ENCODE measurements around the gene NSF.
"Not testable (repeated sequence)": the region's sequence is repeated elsewhere in the genome, so short reads cannot be mapped to it uniquely, and the experiment has no call there.

The NSF gene

DNA sequence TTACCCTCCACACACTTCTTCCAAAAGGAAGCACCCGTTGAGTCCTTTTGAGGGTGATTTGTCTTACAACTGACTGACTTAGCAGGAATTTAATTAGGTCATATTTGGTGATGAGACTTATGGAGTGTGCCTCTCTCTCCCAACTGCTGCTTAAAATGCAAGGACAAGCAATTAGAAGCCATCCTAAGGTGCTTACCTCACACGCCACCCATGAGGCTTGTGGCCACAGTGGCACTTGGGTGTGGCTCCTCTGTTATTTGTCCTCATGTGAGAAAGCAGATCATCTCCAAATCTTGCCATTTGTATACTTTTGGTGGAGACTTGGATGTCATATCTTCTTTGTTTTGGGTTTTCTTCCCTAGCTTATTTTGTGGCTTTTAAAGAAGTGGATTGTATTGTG lies 166.4 kb downstream of the NSF start:
- no peak for DNase-seq (ENCODE audit: low spot score)

DNA sequence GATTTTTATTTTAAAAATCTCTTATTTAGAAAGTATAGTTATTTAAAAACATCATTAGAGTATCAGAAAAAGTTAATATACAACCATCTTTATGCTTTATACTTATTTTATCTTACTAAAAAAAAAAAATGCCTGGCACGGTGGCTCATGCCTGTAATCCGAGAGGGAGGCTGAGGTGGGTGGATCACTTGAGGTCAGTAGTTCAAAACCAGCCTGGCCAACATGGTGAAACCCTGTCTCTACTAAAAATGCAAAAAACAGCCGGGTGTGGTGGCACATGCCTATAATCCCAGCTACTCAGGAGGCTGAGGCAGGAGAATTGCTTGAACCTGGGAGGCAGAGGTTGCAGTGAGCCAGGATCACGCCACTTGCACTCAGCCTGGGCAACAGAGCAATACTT lies 167.1 kb downstream of the NSF start:
- DNase-seq (ENCODE audit: low spot score): not testable (repeated sequence)

DNA sequence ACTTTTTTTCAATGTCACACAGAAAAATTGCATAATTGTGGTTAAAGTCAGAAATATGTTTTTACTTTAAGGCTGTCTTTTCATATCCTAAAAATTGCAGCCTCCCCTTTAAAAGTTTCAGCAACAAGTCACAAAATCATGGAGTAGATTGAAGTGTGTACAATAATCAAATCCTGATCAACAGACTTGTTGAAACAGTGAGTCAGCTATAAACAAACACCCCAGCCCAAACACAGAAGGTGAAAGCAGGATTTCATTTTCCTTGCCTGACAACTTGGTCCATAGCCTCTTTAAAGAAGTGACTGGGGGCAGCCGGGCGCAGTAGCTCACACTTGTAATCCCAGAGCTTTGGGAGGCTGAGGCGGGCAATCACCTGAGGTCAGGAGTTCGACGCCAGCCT lies 168.1 kb downstream of the NSF start:
- DNase-seq (ENCODE audit: low spot score): no peak

- no peak for DNase-seq (ENCODE audit: low spot score)
Observed at GRCh38 chr17:46759141-46759540, 168.7 kb downstream of the NSF start.

DNA sequence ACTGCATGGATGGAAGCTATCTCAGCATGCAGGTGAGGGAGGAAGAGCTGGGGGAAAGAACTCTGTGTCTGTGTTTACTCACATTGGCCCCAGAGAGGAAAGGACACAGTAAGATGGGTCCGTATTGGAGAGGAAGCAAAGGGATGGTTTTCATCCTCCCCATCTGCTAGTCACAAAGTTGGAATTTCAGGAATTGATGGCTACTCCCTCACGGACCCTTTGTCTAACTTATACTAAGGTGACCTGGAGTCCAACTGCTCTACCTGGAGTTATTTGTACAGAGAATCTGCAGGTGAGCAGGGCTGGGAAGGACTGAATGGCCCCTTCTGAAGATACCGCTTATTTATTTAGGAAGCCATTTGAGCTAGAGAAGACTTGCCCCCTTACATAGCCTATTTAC lies 172.9 kb downstream of the NSF start:
- no peak for DNase-seq (ENCODE audit: low spot score)

- no peak for DNase-seq (ENCODE audit: low spot score)
Observed at GRCh38 chr17:46764000-46764708, 173.7 kb downstream of the NSF start.

GRCh38 chr17:46764709-46765401 lies 174.4 kb downstream of the NSF start:
- peak; percentile 63 for DNase-seq (ENCODE audit: low spot score)

- DNase-seq (ENCODE audit: low spot score): no peak
Observed at GRCh38 chr17:46765453-46765852, 175.0 kb downstream of the NSF start.

DNA sequence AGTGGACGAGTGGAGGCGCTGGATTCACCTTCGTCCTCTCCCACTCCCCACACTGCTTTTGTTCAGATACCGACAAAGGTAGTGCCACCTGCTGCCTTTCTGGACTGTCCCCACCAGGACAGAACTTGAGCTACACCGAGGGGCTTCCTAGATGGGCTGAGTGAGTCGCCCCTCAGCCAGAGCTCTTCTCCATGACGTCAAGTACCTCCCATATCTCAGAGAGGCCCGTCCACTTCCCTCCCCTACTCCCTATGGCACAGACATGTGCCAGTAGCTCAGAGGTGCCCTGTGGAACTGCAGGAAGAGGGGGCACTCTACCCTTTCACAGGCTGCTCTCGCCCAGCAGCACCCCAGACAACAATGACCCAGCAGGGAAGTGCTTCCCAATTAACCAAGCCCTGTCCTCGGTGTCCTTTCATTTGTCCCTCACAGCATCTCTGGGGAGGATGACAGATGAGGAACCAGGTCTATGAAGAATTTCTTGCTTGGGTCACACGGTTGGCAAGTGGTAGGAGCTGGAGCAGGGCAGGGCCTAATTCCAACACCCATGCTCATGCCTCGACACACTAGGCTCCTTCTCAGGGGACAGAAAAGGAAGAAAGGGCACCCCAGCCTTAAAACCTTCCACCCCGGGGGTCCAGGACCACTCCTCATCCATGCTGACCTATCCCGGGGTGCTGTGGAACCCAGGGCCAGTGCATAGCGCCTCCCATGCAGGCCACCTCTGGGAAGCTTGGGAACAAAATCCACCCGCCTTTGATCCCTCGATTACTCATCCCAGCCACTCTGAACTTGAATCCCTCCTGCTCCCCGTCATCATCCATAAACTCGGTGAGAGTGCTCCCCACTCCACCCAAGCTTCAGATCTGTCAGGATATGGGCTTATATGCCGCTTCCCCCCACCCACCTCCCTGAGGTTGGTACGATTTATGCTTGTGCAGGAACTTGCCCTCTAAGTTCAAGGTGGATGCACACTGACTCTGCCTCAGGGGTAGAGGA lies 176.3 kb downstream of the NSF start:
- no peak for DNase-seq (ENCODE audit: low spot score)

DNA sequence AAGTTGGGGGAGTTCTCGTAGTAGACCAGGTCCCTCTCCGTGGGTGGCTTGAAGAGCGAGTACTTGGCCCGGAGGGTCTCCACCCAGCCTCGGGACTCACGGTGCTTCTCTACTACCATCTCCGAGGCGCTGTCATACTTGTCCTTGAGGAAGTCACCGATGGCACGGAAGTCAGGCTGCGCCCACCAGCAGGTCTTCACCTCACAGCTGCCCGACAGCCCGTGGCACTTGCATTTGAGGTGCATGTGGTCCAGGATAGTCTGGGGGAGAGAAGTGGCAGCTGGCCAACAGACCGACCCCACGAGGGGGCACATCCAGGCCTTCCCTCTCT lies 178.0 kb downstream of the NSF start:
- no peak for DNase-seq (ENCODE audit: low spot score)

- DNase-seq (ENCODE audit: low spot score): not testable (repeated sequence)
Observed at GRCh38 chr17:46768896-46769295, 178.4 kb downstream of the NSF start.

DNA sequence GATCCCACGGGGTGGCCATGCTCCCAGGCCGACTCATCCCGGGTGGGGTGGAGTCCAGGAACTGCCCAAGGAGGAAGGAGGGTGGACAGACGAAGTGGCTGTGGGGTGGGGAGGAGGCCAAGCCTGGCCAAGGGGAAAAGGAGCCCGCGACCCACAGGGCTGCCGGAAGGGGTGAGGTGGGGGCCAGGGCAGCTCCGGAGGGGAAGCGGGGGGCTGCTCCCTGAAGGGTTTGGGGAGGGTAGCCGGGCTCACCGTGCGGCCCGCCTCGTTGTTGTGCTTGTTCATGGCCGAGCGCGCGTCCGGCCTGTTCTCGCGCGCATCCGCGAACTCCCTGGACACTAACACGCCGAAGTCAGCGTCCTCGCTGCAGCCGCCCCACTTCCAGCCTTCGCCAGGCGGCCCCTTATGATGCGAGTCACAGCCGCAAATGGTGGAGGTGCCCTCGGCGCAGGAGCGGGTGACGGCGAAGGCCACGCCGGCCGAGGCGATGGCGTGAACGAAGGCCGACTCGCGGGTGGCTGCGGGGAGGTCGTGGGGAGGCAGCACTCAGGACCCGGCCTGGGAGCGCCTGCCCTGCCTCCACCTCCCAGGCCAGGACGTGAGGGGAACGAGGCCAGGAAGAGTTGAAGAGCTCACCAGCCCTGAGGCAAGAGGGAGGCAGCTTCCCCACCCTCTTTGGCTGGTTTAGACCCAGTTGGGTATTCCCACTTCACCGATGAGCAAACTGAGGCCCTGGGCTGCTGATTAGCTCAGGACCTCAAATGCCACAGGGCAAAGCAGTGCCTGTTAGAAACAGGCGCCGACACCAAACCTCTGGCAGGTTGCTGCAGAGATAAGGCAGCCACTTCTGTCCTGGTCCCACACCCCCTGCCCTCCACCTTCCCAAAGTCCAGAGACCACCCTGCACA lies 179.3 kb downstream of the NSF start:
- DNase-seq (ENCODE audit: low spot score): no peak

DNA sequence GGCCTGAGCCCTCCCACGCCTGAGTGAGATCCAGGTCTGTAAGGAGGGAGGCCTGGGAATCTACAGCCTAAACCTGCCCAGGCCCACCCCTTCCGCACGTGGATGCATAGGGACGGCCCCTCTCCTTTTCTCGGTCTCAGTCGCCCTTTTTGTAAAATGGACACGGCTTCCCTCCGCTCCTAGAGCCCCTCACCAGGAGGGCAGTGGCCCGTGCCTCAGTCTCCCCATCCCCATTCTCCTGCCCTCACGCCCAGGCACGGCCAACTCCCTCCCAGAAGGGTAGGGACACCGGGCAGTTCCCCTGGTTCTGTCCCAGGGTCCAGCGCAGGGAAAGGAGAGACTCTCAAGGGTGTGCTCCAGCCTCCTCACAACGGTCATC lies 180.0 kb downstream of the NSF start:
- DNase-seq (ENCODE audit: low spot score): no peak

DNA sequence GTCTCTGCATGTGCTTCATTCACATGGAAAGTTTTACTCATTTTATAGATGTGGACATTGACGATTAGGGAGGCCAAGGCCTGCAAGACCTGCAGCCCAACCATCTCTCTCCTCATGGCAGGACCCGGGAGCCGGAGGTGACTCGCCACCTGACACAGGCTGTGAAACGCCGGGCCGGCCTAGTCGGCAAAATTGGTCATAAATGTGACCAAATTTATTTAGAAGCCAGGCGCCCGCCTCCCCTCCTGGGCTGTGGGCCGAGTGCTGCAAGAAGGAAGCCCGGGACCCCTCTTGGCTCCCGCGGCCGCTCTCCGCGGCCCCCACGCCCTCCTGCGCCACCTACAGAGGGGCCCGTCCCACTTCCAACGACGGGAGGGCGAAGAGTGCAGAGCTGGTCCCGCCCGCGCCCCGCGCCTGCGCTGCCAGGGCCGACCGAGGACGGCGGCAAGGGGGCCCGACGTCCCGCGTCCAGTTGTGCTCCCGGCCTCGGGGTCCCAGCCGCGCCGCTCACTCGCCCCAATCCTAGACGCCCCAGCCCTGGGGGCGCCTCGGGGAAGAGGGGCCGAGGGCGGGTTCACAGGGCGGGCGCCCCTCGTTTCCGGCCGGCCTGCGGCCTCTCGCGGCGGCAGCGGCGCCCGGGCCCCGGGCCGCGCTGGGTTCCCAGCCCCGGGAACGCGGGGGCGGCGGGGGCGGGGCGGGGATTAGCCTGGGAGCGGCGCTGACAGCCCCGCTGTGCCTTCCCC lies 180.5 kb downstream of the NSF start:
- DNase-seq (ENCODE audit: low spot score): peak; percentile 79

GRCh38 chr17:46771561-46772474 lies 181.3 kb downstream of the NSF start:
- peak; percentile 79 for DNase-seq (ENCODE audit: low spot score)

- no peak for DNase-seq (ENCODE audit: low spot score)
Observed at GRCh38 chr17:46772475-46773220, 182.2 kb downstream of the NSF start.

- no peak for DNase-seq (ENCODE audit: low spot score)
Observed at GRCh38 chr17:46773221-46773605, 182.7 kb downstream of the NSF start.

- DNase-seq (ENCODE audit: low spot score): no peak
Observed at GRCh38 chr17:46773676-46774075, 183.2 kb downstream of the NSF start.

DNA sequence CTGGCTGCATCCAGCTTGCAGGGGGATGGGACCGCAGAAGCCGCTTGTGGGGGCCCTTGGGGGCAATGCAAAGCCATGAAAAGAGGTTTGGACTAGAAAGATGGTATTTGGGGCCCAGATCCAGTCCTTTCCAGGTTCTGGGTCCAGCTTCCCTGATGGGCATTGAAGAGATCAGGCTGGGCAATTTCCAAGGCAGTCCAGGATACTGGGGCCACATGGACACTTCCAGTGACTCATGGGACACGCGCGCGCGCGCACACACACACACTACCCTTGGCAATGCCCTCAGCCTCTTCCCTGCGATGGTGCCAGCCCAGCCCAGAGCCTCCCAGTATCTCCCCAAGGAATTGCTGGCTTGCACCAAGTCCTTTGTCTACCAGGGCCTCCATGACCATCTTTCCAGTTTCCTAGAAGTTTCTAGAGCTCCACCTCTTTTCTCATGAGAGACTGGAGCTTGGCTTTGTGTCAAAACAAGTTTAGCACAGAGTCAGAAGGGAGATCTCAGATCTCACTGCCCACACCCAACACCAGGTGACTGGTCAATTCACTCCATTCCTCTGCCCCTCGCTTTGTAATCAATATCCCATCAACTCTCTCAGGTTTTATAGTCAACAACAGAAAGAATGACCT lies 183.8 kb downstream of the NSF start:
- no peak for DNase-seq (ENCODE audit: low spot score)
